PFSK-1 (cell line): ENCODE results near the gene RBM44.

Experiments used
- POLR2AphosphoS5 ChIP-seq: IDR thresholded peaks from 2 replicates; pipeline ENCODE4 v1.6.1; 2012; ENCODE audit warnings: low read depth, mild to moderate bottlenecking, control low read depth, low read length, moderate library complexity
- REST ChIP-seq, 2 experiments: IDR thresholded peaks; 2 replicates each; pipeline versions ENCODE4 v1.6.1 to v1.8.0; 2011 to 2012; ENCODE audit warnings: low read depth in 2 of 2, low read length in 2 of 2, control low read depth in 1 of 2, inconsistent platforms in 1 of 2, mild to moderate bottlenecking in 1 of 2, moderate library complexity in 1 of 2; ENCODE audit not compliant: insufficient read depth in 1 of 2
- SIN3A ChIP-seq: IDR thresholded peaks from 2 replicates; pipeline ENCODE4 v1.6.1; 2012; ENCODE audit warnings: mild to moderate bottlenecking, low read length, moderate library complexity, borderline replicate concordance; ENCODE audit not compliant: insufficient read depth
- TAF1 ChIP-seq: IDR thresholded peaks from 2 replicates; pipeline ENCODE4 v1.6.1; 2012; ENCODE audit warnings: low read length, control low read depth, borderline replicate concordance; ENCODE audit not compliant: insufficient read depth

GRCh38 chr2:237864444-237864931 is 65.9 kb downstream of the RBM44 start:
- TF ChIP-seq POLR2AphosphoS5 = no peak
- no peak for TF ChIP-seq REST (IDR thresholded peaks at IDR 0.05; ENCODE audit: insufficient read depth in 1 of 2, low read depth in 2 of 2, low read length in 2 of 2)
- TF ChIP-seq SIN3A = no peak
- TF ChIP-seq TAF1 = no peak
